ENCODE measurements around the gene C12orf57.

C12orf57 gene

GRCh38 chr12:6917491-6918231 is 26.2 kb upstream of the C12orf57 start:
- no peak for DNase-seq (ENCODE audit: low read depth)

GRCh38 chr12:6919588-6919987 is 24.2 kb upstream of the C12orf57 start:
- DNase-seq (ENCODE audit: low read depth) = no peak

- DNase-seq (ENCODE audit: low read depth) = no peak
These were observed 22.3 kb upstream of the C12orf57 start for GRCh38 chr12:6921539-6921938.

GRCh38 chr12:6921996-6922946 is 21.6 kb upstream of the C12orf57 start:
- DNase-seq (ENCODE audit: low read depth) = no peak

GRCh38 chr12:6923003-6923732 is 20.7 kb upstream of the C12orf57 start:
- DNase-seq (ENCODE audit: low read depth) = no peak

GRCh38 chr12:6923851-6924250 is 20.0 kb upstream of the C12orf57 start:
- DNase-seq (ENCODE audit: low read depth) = no peak

GRCh38 chr12:6925239-6925539 is 18.6 kb upstream of the C12orf57 start:
- DNase-seq (ENCODE audit: low read depth) = no peak

GRCh38 chr12:6925540-6926279 is 18.1 kb upstream of the C12orf57 start:
- DNase-seq (ENCODE audit: low read depth) = no peak

- no peak for DNase-seq (ENCODE audit: low read depth)
These were observed 16.3 kb upstream of the C12orf57 start, which contains the start of gene ATN1 for GRCh38 chr12:6927379-6928021. TSS of gene ATN1 (plus strand) at chr12:6927959. CDS start at chr12:6934002, 6,043 bp downstream.

GRCh38 chr12:6928022-6928702 is 15.7 kb upstream of the C12orf57 start:
- DNase-seq (ENCODE audit: low read depth) = no peak

GRCh38 chr12:6928703-6929407 is 15.0 kb upstream of the C12orf57 start:
- no peak for DNase-seq (ENCODE audit: low read depth)

- no peak for DNase-seq (ENCODE audit: low read depth)
These were observed 14.1 kb upstream of the C12orf57 start for GRCh38 chr12:6929466-6930452.

GRCh38 chr12:6932766-6933165 is 11.1 kb upstream of the C12orf57 start:
- no peak for DNase-seq (ENCODE audit: low read depth)

- DNase-seq (ENCODE audit: low read depth) = no peak
These were observed 9.7 kb upstream of the C12orf57 start for GRCh38 chr12:6934110-6934509.

GRCh38 chr12:6935371-6936193 is 8.2 kb upstream of the C12orf57 start:
- DNase-seq (ENCODE audit: low read depth) = no peak

- no peak for DNase-seq (ENCODE audit: low read depth)
These were observed 7.6 kb upstream of the C12orf57 start for GRCh38 chr12:6936194-6936635.

- no peak for DNase-seq (ENCODE audit: low read depth)
These were observed 7.0 kb upstream of the C12orf57 start for GRCh38 chr12:6936636-6937480.
